NOMO-1 treated with DMSO at 0.1 percent for 48 hours (cell line): ENCODE measurements around the gene SLC17A9.

ENCODE experiments used
- DNase-seq: peaks from one replicate; lab custom pipeline; 2025; ENCODE audit not compliant: unreplicated experiment; lab: John Stamatoyannopoulos, UW

Gene SLC17A9

GRCh38 chr20:62967149-62967501 lies 14.6 kb downstream of the SLC17A9 start:
- no peak for DNase-seq

- no peak for DNase-seq
Measured at GRCh38 chr20:62967628-62968351, 15.3 kb downstream of the SLC17A9 start.

GRCh38 chr20:62968378-62969178 lies 16.1 kb downstream of the SLC17A9 start:
- no peak for DNase-seq

- DNase-seq: no peak
Measured at GRCh38 chr20:62969179-62969760, 16.8 kb downstream of the SLC17A9 start.

- DNase-seq: no peak
Measured at GRCh38 chr20:62969939-62970306, 17.4 kb downstream of the SLC17A9 start.

GRCh38 chr20:62970307-62971210 lies 18.1 kb downstream of the SLC17A9 start:
- no peak for DNase-seq

GRCh38 chr20:62971211-62971949 lies 18.9 kb downstream of the SLC17A9 start:
- no peak for DNase-seq

- peak; percentile 77 for DNase-seq
Measured at GRCh38 chr20:62971950-62972844, 19.7 kb downstream of the SLC17A9 start.

GRCh38 chr20:62972845-62973745 lies 20.6 kb downstream of the SLC17A9 start:
- DNase-seq: no peak

GRCh38 chr20:62975251-62975760 lies 22.8 kb downstream of the SLC17A9 start:
- DNase-seq: no peak

GRCh38 chr20:62975812-62976508 lies 23.5 kb downstream of the SLC17A9 start:
- no peak for DNase-seq

GRCh38 chr20:62976886-62977285 lies 24.4 kb downstream of the SLC17A9 start:
- no peak for DNase-seq

- no peak for DNase-seq
Measured at GRCh38 chr20:62977613-62978560, 25.4 kb downstream of the SLC17A9 start.

GRCh38 chr20:62978561-62978943 lies 26.0 kb downstream of the SLC17A9 start:
- DNase-seq: peak; percentile 51

GRCh38 chr20:62979310-62979709 lies 26.8 kb downstream of the SLC17A9 start:
- DNase-seq: no peak

- DNase-seq: no peak
Measured at GRCh38 chr20:62979876-62980373, 27.4 kb downstream of the SLC17A9 start.
